K562 (cell line): Measurements from ENCODE around the gene CFAP221. TPM values are rescaled to one million over a fixed set of nuclear protein-coding genes. Genes with fewer than 3 reads are reported as not detected.

Experiments
- ATAC-seq: fragments of 200-7000 bp; cut with Tn5 transposase; 3 replicates; pipeline ENCODE4 v1.9.1; 2020; ENCODE audit warnings: moderate library complexity
- BruUV-seq: library from RNA; stranded (reverse); fragments of 400-500 nt; replicated peaks from 2 replicates; lab custom pipeline; 2021; lab: Mats Ljungman, UMichigan
- CTCF ChIA-PET: fragments of 300-600 bp; formaldehyde crosslinking; extraction: SDS; loops from one replicate; lab custom pipeline; 2021; ENCODE audit warnings: low intra/inter-chr PET ratio; lab: Yijun Ruan, JAX
- POLR2A ChIA-PET: fragments of 300-600, 350-650 bp; sonication (Branson Sonifier 250); formaldehyde crosslinking; extraction: SDS; loops from one replicate; lab custom pipeline; 2021; ENCODE audit warnings: antibody characterized with exemption, inconsistent platforms; lab: Yijun Ruan, JAX
- DNase-seq, 4 experiments: peaks; one replicate each; pipeline versions ENCODE4 v3.0.0 to v3.0.0-alpha.2; 2011 to 2018; ENCODE audit warnings: low spot score in 3 of 4, mixed read lengths in 3 of 4; ENCODE audit errors: extremely low read depth in 1 of 4
- FAIRE-seq: peaks from 2 replicates; lab custom pipeline; 2011; peaks lifted over from hg19 to GRCh38; lab: Jason Lieb, UNC
- H2AFZ ChIP-seq: 2 replicates; pipeline ENCODE4 v1.6.0; 2011; ENCODE audit warnings: low read depth, low read length, control low read depth, inconsistent platforms
- H3K27ac ChIP-seq: fragments of 200-600 bp; 3 replicates; pipeline ENCODE4 v1.8.0; 2011; ENCODE audit warnings: low read depth, mild to moderate bottlenecking, control low read depth, inconsistent platforms, low read length, moderate library complexity, mixed read lengths; ENCODE audit errors: extremely low read depth
- H3K27me3 ChIP-seq, 2 experiments: fragments of 300-600 bp in 1 of 2; 2 replicates in 1 of 2; 3 replicates in 1 of 2; pipeline versions ENCODE4 v1.6.0 to v1.8.0; 2011; ENCODE audit warnings: inconsistent platforms in 2 of 2, low read length in 2 of 2, mild to moderate bottlenecking in 1 of 2, mixed read lengths in 1 of 2, moderate library complexity in 1 of 2; ENCODE audit not compliant: control insufficient read depth in 2 of 2, insufficient read depth in 2 of 2
- H3K36me3 ChIP-seq: fragments of 300-600 bp; 3 replicates; pipeline ENCODE4 v1.8.0; 2011; ENCODE audit warnings: mild to moderate bottlenecking, low read length, inconsistent platforms; ENCODE audit not compliant: control insufficient read depth, insufficient read depth
- H3K4me1 ChIP-seq, 2 experiments: fragments of 200-600 bp in 1 of 2; replicated peaks in 1 of 2; 2 replicates in 1 of 2; 3 replicates in 1 of 2; pipeline versions ENCODE4 v1.5.1 to v1.8.0; 2011; ENCODE audit warnings: inconsistent platforms in 2 of 2, low read length in 2 of 2, mild to moderate bottlenecking in 1 of 2, mixed read lengths in 1 of 2, moderate library complexity in 1 of 2; ENCODE audit not compliant: control insufficient read depth in 2 of 2, insufficient read depth in 2 of 2
- H3K4me2 ChIP-seq: 2 replicates; pipeline ENCODE4 v1.6.1; 2011; ENCODE audit warnings: low read length, control low read depth, inconsistent platforms, mixed read lengths; ENCODE audit not compliant: insufficient read depth
- H3K4me3 ChIP-seq: fragments of 200-600 bp; sonication (generic), shearing (Covaris generic); 2 replicates; pipeline ENCODE4 v1.5.1; 2016; ENCODE audit warnings: control low read depth, inconsistent platforms
- H3K79me2 ChIP-seq: fragments of 200-600 bp; 3 replicates; pipeline ENCODE4 v1.8.0; 2011; ENCODE audit warnings: low read length, inconsistent platforms; ENCODE audit not compliant: control insufficient read depth, insufficient read depth
- H3K9ac ChIP-seq, 2 experiments: 2 replicates each; pipeline versions ENCODE4 v1.6.0 to v1.6.1; 2011; ENCODE audit warnings: low read depth in 2 of 2, low read length in 2 of 2, control low read depth in 1 of 2, inconsistent platforms in 1 of 2, mild to moderate bottlenecking in 1 of 2, mixed read lengths in 1 of 2; ENCODE audit not compliant: insufficient read depth in 1 of 2
- H3K9me1 ChIP-seq: one replicate; pipeline ENCODE4 v1.6.0; 2011; ENCODE audit warnings: inconsistent platforms, mild to moderate bottlenecking, low read length, moderate library complexity; ENCODE audit not compliant: control insufficient read depth, insufficient read depth
- H3K9me3 ChIP-seq: replicated peaks from 2 replicates; pipeline ENCODE4 v1.5.1; 2011; ENCODE audit warnings: low read depth, low read length, inconsistent platforms; ENCODE audit not compliant: control insufficient read depth, insufficient read depth
- H4K20me1 ChIP-seq: replicated peaks from 2 replicates; pipeline ENCODE4 v1.6.1; 2011; ENCODE audit warnings: low read length, inconsistent platforms, mixed read lengths; ENCODE audit not compliant: control insufficient read depth, insufficient read depth
- CC2D1A ChIP-seq: fragments of 450-650 bp; IDR thresholded peaks from 2 replicates; pipeline ENCODE4 v1.6.1; 2017; ENCODE audit warnings: mild to moderate bottlenecking
- FOXK2 ChIP-seq, 2 experiments: fragments of 450-650 bp; IDR thresholded peaks in 1 of 2; conservative IDR thresholded peaks in 1 of 2; 2 replicates each; pipeline ENCODE4 v1.6.1; 2016; ENCODE audit warnings: low read depth in 2 of 2, mild to moderate bottlenecking in 1 of 2
- HNRNPK ChIP-seq: fragments of 200-400 bp; formaldehyde crosslinking; IDR thresholded peaks from one replicate; pipeline ENCODE4 v1.6.1; 2018; ENCODE audit warnings: mild to moderate bottlenecking, low read depth, low read length; ENCODE audit not compliant: poor library complexity, severe bottlenecking
- IFI16 ChIP-seq: fragments of 250-450 bp; sonication (Bioruptor Pico); IDR thresholded peaks from 2 replicates; pipeline ENCODE4 v2.1.2; 2022; ENCODE audit warnings: mild to moderate bottlenecking, inconsistent platforms
- KLF16 ChIP-seq: IDR thresholded peaks from 2 replicates; pipeline ENCODE4 v1.6.1; 2016; ENCODE audit warnings: antibody characterized with exemption
- LEF1 ChIP-seq: fragments of 450-650 bp; IDR thresholded peaks from 2 replicates; pipeline ENCODE4 v1.6.1; 2016; ENCODE audit warnings: mild to moderate bottlenecking
- MEF2A ChIP-seq: IDR thresholded peaks from 2 replicates; pipeline ENCODE4 v1.6.1; 2011; ENCODE audit warnings: low read depth, mild to moderate bottlenecking, low read length, moderate library complexity; ENCODE audit not compliant: control insufficient read depth
- PHB2 ChIP-seq: fragments of 450-650 bp; IDR thresholded peaks from 2 replicates; pipeline ENCODE4 v1.6.1; 2017; ENCODE audit warnings: low read depth
- PURB ChIP-seq: sonication (generic); formaldehyde crosslinking; IDR thresholded peaks from 2 replicates; pipeline ENCODE4 v1.9.0; 2021; ENCODE audit warnings: low read depth, mild to moderate bottlenecking, missing genetic modification reagents
- RAD51 ChIP-seq: fragments of 450-650 bp; IDR thresholded peaks from 2 replicates; pipeline ENCODE4 v1.7.1; 2016; ENCODE audit warnings: low read depth, mild to moderate bottlenecking, borderline replicate concordance
- SMARCA5 ChIP-seq: fragments of 450-650 bp; IDR thresholded peaks from 2 replicates; pipeline ENCODE4 v1.6.1; 2016
- XRCC5 ChIP-seq: fragments of 200-400 bp; formaldehyde crosslinking; IDR thresholded peaks from 2 replicates; pipeline ENCODE4 v1.6.1; 2017; ENCODE audit warnings: low read depth, mild to moderate bottlenecking, low read length
- ZKSCAN1 ChIP-seq: fragments of 150-350 bp; IDR thresholded peaks from 2 replicates; pipeline ENCODE4 v1.6.1; 2016; ENCODE audit warnings: low read depth, low read length
- ZNF316 ChIP-seq: fragments of 450-650 bp; IDR thresholded peaks from 2 replicates; pipeline ENCODE4 v1.6.1; 2016
- ZNF707 ChIP-seq: fragments of 250-450 bp; sonication (Bioruptor Pico); conservative IDR thresholded peaks from 2 replicates; pipeline ENCODE4 v1.8.0; 2022; ENCODE audit warnings: inconsistent platforms, mild to moderate bottlenecking, moderate library complexity
- ZNF764 ChIP-seq: fragments of 250-450 bp; sonication (Bioruptor Pico); IDR thresholded peaks from 2 replicates; pipeline ENCODE4 v1.4.0; 2020; ENCODE audit warnings: low read depth, mild to moderate bottlenecking, moderate library complexity
- WGBS: fragments of 100-300 bp; shearing (Covaris generic); methylation state at CpG from one replicate; pipeline ENCODE4 v1.1.6; 2016; ENCODE audit warnings: low coverage, mixed read lengths; ENCODE audit not compliant: insufficient coverage; ENCODE audit errors: missing lambda C conversion rate; 5-methylcytosine and 5-hydroxymethylcytosine counted together
- in situ Hi-C: fragments of 300-500 bp; cut with MboI; formaldehyde crosslinking; loops from 4 replicates; pipeline ENCODE4 v1.15.0; 2018; ENCODE audit warnings: inconsistent platforms, mixed read lengths
- intact Hi-C: fragments of 100-400 bp; cut with micrococcal nuclease; formaldehyde crosslinking; loops from 2 replicates; pipeline ENCODE4 v1.14.2; 2022
- polyA plus RNA-seq, 8 experiments: library from polyadenylated mRNA; depleted of rRNA in 4 of 8; stranded (reverse) in 5 of 8; unstranded in 3 of 8; fragments of >200 nt; fragmentation: Nextera tagmentation in 2 of 8; fragmentation: Illumina TruSeq in 1 of 8; extraction: Ambion mirVana in 2 of 8; extraction: Trizol in 1 of 8; gene quantifications; 2 replicates each; pipeline versions ENCODE4 v1.2.1 to v1.2.3, GENCODE V29; 2011 to 2014; ENCODE audit warnings: inconsistent platforms in 1 of 8, missing spikeins in 1 of 8
- total RNA-seq, 7 experiments: library from RNA; depleted of rRNA in 6 of 7; stranded (reverse); fragments of >200 nt in 6 of 7; fragmentation: Illumina TruSeq in 2 of 7; extraction: Trizol in 2 of 7; gene quantifications; 2 replicates each; pipeline versions ENCODE4 v1.2.1 to v1.2.3, GENCODE V29; 2011 to 2021; ENCODE audit warnings: low replicate concordance in 1 of 7
- TF ChIP-seq, protein P1 (sequence below): sonication (generic); formaldehyde crosslinking; IDR thresholded peaks from 2 replicates; pipeline ENCODE4 v1.5.0; 2020; ENCODE audit warnings: missing genetic modification reagents
- TF ChIP-seq, protein P2 (sequence below): sonication (generic); IDR thresholded peaks from 2 replicates; pipeline ENCODE4 v1.6.1; 2016
- TF ChIP-seq, protein P3 (sequence below): fragments of 450-650 bp; IDR thresholded peaks from 2 replicates; pipeline ENCODE4 v1.6.1; 2016; ENCODE audit warnings: borderline replicate concordance

CFAP221 gene
- total and polyA plus RNA-seq, 9 of the 15 experiments (the other 6 are each of a cell fraction or from before 2014, with no cell fraction given) = 0.09 to 1.4 (median 0.65) TPM

DNA sequence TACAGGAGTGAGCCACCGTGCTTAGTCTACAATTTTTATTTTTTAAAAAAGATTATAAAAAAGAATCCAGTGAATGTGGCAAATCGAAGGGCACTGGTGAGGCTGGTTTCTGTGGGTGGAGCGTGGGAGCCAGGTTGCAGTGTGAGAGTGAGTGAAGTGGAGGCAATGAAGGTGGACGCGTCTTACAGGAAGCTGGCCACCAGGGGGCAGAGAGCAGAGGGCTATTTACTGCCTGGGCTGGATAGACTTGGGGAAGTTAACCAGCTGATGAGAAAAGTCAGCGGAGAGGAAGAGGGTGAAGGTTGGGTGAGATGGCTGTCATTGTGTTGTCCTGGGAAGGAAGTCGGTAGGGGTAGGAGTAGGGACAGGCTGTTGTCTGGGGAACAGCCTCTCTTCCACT lies 26.8 kb upstream of the CFAP221 start:
- Histone ChIP-seq H3K9me3 (no peaks in the 10 kb centered on the region), H3K27me3 (peaks cover 0 to 21% of the 10 kb centered on the region in 2 experiments; a peak in 3 of 5 replicates), H3K4me3 (no peak overlapping the region), H4K20me1 (no peaks in the 10 kb centered on the region), H3K9ac (no peak overlapping the region), H3K9me1 (no peaks in the 10 kb centered on the region), H3K79me2 (no peaks in the 10 kb centered on the region), H3K27ac (no peak overlapping the region), H3K4me1 (no peaks in the 10 kb centered on the region), H2AFZ (no peak overlapping the region), H3K36me3 (no peaks in the 10 kb centered on the region), H3K4me2 (no peak overlapping the region)
- WGBS = 3% methylated on average over 7 of the region's 7 CpGs
- DNase-seq (peak; percentile 75 to 79 (median 76)), FAIRE-seq (peak; percentile 83), ATAC-seq (peak; percentile 99)
- CTCF ChIA-PET = interaction anchor here (0.7 to 2.2 kb wide), 3 partner anchors 73 to 142 kb away, joined by 3 to 22 read pairs (median 3); no protein-coding TSS in a partner anchor
- POLR2A ChIA-PET = interaction anchor here (0.6 to 0.7 kb wide), 3 partner anchors 28 to 165 kb away, joined by 3 to 4 read pairs (median 3); no protein-coding TSS in a partner anchor
- intact Hi-C loops (loop anchor here (1.0 kb wide), 2 partner anchors 75 to 143 kb away; no protein-coding TSS in a partner anchor), in situ Hi-C loops (loop anchor here (5.0 kb wide), 1 partner anchor 145 kb away; no protein-coding TSS in a partner anchor)
- no TSS peak for BruUV-seq
- TF ChIP-seq ZNF764 (CRISPR knock-in tag) (no peak), CC2D1A (0 out of 2 replicates have a peak, but pooled peaks have one; percentile 39), IFI16 (no peak), KLF16 (0 out of 2 replicates have a peak, but pooled peaks have one; percentile 15), FOXK2 (conservative IDR thresholded peaks at IDR 0.05 in 1 of 2, IDR thresholded peaks at IDR 0.05 in 1 of 2; ENCODE audit: low read depth in 2 of 2) (peak in 1 of 2 experiments; percentile 45; a peak in 1 of 4 replicates), HNRNPK (no peak), PHB2 (no peak), SMARCA5 (no peak), MEF2A (no peak), ZKSCAN1 (no peak), PURB (CRISPR knock-in tag) (no peak), LEF1 (no peak), RAD51 (no peak), ZNF707 (no peak), XRCC5 (peak; percentile 68; the same call in 1 of the 2 replicates), ZNF316 (no peak)
- TF ChIP-seq, protein P1, sequence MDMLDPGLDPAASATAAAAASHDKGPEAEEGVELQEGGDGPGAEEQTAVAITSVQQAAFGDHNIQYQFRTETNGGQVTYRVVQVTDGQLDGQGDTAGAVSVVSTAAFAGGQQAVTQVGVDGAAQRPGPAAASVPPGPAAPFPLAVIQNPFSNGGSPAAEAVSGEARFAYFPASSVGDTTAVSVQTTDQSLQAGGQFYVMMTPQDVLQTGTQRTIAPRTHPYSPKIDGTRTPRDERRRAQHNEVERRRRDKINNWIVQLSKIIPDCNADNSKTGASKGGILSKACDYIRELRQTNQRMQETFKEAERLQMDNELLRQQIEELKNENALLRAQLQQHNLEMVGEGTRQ (CRISPR knock-in tag) = no peak
- TF ChIP-seq, protein P2, sequence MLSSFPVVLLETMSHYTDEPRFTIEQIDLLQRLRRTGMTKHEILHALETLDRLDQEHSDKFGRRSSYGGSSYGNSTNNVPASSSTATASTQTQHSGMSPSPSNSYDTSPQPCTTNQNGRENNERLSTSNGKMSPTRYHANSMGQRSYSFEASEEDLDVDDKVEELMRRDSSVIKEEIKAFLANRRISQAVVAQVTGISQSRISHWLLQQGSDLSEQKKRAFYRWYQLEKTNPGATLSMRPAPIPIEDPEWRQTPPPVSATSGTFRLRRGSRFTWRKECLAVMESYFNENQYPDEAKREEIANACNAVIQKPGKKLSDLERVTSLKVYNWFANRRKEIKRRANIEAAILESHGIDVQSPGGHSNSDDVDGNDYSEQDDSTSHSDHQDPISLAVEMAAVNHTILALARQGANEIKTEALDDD = peak; percentile 70
- TF ChIP-seq, protein P3, sequence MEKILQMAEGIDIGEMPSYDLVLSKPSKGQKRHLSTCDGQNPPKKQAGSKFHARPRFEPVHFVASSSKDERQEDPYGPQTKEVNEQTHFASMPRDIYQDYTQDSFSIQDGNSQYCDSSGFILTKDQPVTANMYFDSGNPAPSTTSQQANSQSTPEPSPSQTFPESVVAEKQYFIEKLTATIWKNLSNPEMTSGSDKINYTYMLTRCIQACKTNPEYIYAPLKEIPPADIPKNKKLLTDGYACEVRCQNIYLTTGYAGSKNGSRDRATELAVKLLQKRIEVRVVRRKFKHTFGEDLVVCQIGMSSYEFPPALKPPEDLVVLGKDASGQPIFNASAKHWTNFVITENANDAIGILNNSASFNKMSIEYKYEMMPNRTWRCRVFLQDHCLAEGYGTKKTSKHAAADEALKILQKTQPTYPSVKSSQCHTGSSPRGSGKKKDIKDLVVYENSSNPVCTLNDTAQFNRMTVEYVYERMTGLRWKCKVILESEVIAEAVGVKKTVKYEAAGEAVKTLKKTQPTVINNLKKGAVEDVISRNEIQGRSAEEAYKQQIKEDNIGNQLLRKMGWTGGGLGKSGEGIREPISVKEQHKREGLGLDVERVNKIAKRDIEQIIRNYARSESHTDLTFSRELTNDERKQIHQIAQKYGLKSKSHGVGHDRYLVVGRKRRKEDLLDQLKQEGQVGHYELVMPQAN = no peak
